ENCODE data around the gene PTGDS. TPM values are rescaled to one million over a fixed set of nuclear protein-coding genes. Genes with fewer than 3 reads are reported as not detected.

The PTGDS gene
- total RNA-seq, 1 donor from 2014 or later = 5.0 TPM

GRCh38 chr9:137015540-137015930 lies 38.2 kb downstream of the PTGDS start:
- Histone ChIP-seq H3K4me1 (ENCODE audit: insufficient read depth, low read length) (no peaks in the 10 kb centered on the region), H4K20me1 (ENCODE audit: insufficient read depth, low read length) (no peaks in the 10 kb centered on the region), H3K36me3 (ENCODE audit: insufficient read depth, low read length) (no peaks in the 10 kb centered on the region), H3K4me2 (ENCODE audit: low read length) (no peak overlapping the region), H2AFZ (ENCODE audit: low read depth, low read length) (no peak overlapping the region), H3K27ac (ENCODE audit: low read depth, low read length) (no peak overlapping the region), H3K79me2 (ENCODE audit: insufficient read depth, low read length) (no peaks in the 10 kb centered on the region), H3K27me3 (ENCODE audit: insufficient read depth, low read length) (no peaks in the 10 kb centered on the region), H3K9ac (ENCODE audit: low read length) (no peak overlapping the region), H3K4me3 (ENCODE audit: insufficient read depth, low read depth, low read length) (no peak overlapping the region), H3K9me3 (ENCODE audit: insufficient read depth, low read depth, low read length) (no peaks in the 10 kb centered on the region)
- H3K36me3 Mint-ChIP-seq (ENCODE audit: low read depth, unreplicated experiment) = peaks cover 8% of the 10 kb centered on the region
- no peak for TF ChIP-seq CTCF (IDR thresholded peaks at IDR 0.05; ENCODE audit: insufficient read depth, low read depth, low read length)
- no peak for TF ChIP-seq EZH2 (IDR thresholded peaks at IDR 0.05; ENCODE audit: insufficient read depth, low read length)
- peaks cover 3% of the 10 kb centered on the region for H3K27me3 Mint-ChIP-seq (ENCODE audit: low read depth, unreplicated experiment)
- no peaks in the 10 kb centered on the region for H3K4me1 Mint-ChIP-seq (ENCODE audit: low read depth, unreplicated experiment)
- H3K27ac Mint-ChIP-seq (ENCODE audit: unreplicated experiment) = no peak overlapping the region
- FAIRE-seq (no peak), DNase-seq (ENCODE audit: low read depth) (no peak)
- no peak overlapping the region for H3K4me3 Mint-ChIP-seq (ENCODE audit: unreplicated experiment)
- no peaks in the 10 kb centered on the region for H3K9me3 Mint-ChIP-seq (ENCODE audit: unreplicated experiment)

- H4K20me1 ChIP-seq (ENCODE audit: insufficient read depth, low read length) = no peaks in the 10 kb centered on the region
- Mint-ChIP-seq H3K4me1 (ENCODE audit: low read depth, unreplicated experiment) (no peaks in the 10 kb centered on the region), H3K9me3 (ENCODE audit: unreplicated experiment) (no peaks in the 10 kb centered on the region), H3K27ac (ENCODE audit: unreplicated experiment) (no peak overlapping the region), H3K4me3 (ENCODE audit: unreplicated experiment) (no peak overlapping the region), H3K36me3 (ENCODE audit: low read depth, unreplicated experiment) (peaks cover 8% of the 10 kb centered on the region), H3K27me3 (ENCODE audit: low read depth, unreplicated experiment) (peaks cover 3% of the 10 kb centered on the region)
- no peaks in the 10 kb centered on the region for H3K9me3 ChIP-seq (ENCODE audit: insufficient read depth, low read depth, low read length)
- no peak overlapping the region for H3K9ac ChIP-seq (ENCODE audit: low read length)
- no peak overlapping the region for H3K4me3 ChIP-seq (ENCODE audit: insufficient read depth, low read depth, low read length)
- no peak overlapping the region for H3K27ac ChIP-seq (ENCODE audit: low read depth, low read length)
- H3K79me2 ChIP-seq (ENCODE audit: insufficient read depth, low read length) = no peaks in the 10 kb centered on the region
- no peak overlapping the region for H2AFZ ChIP-seq (ENCODE audit: low read depth, low read length)
- FAIRE-seq = no peak
- H3K4me2 ChIP-seq (ENCODE audit: low read length) = no peak overlapping the region
- no peaks in the 10 kb centered on the region for H3K27me3 ChIP-seq (ENCODE audit: insufficient read depth, low read length)
- DNase-seq (ENCODE audit: low read depth) = no peak
- H3K4me1 ChIP-seq (ENCODE audit: insufficient read depth, low read length) = no peaks in the 10 kb centered on the region
- TF ChIP-seq CTCF (IDR thresholded peaks at IDR 0.05; ENCODE audit: insufficient read depth, low read depth, low read length) (no peak), EZH2 (IDR thresholded peaks at IDR 0.05; ENCODE audit: insufficient read depth, low read length) (no peak)
- no peaks in the 10 kb centered on the region for H3K36me3 ChIP-seq (ENCODE audit: insufficient read depth, low read length)
Measured at GRCh38 chr9:137015976-137016375, 38.7 kb downstream of the PTGDS start.

GRCh38 chr9:137016436-137016835 lies 39.1 kb downstream of the PTGDS start:
- H3K27me3 ChIP-seq (ENCODE audit: insufficient read depth, low read length) = no peaks in the 10 kb centered on the region
- H2AFZ ChIP-seq (ENCODE audit: low read depth, low read length) = no peak overlapping the region
- H3K9me3 Mint-ChIP-seq (ENCODE audit: unreplicated experiment) = no peaks in the 10 kb centered on the region
- H3K9ac ChIP-seq (ENCODE audit: low read length) = no peak overlapping the region
- H3K4me3 ChIP-seq (ENCODE audit: insufficient read depth, low read depth, low read length) = no peak overlapping the region
- no peak overlapping the region for H3K4me3 Mint-ChIP-seq (ENCODE audit: unreplicated experiment)
- H3K27me3 Mint-ChIP-seq (ENCODE audit: low read depth, unreplicated experiment) = peaks cover 3% of the 10 kb centered on the region
- H3K27ac Mint-ChIP-seq (ENCODE audit: unreplicated experiment) = no peak overlapping the region
- FAIRE-seq = no peak
- H3K9me3 ChIP-seq (ENCODE audit: insufficient read depth, low read depth, low read length) = no peaks in the 10 kb centered on the region
- no peak overlapping the region for H3K4me2 ChIP-seq (ENCODE audit: low read length)
- no peaks in the 10 kb centered on the region for H3K4me1 ChIP-seq (ENCODE audit: insufficient read depth, low read length)
- no peaks in the 10 kb centered on the region for H3K4me1 Mint-ChIP-seq (ENCODE audit: low read depth, unreplicated experiment)
- DNase-seq (ENCODE audit: low read depth) = no peak
- TF ChIP-seq CTCF (IDR thresholded peaks at IDR 0.05; ENCODE audit: insufficient read depth, low read depth, low read length) (no peak), EZH2 (IDR thresholded peaks at IDR 0.05; ENCODE audit: insufficient read depth, low read length) (no peak)
- no peak overlapping the region for H3K27ac ChIP-seq (ENCODE audit: low read depth, low read length)
- no peaks in the 10 kb centered on the region for H3K36me3 ChIP-seq (ENCODE audit: insufficient read depth, low read length)
- peaks cover 8% of the 10 kb centered on the region for H3K36me3 Mint-ChIP-seq (ENCODE audit: low read depth, unreplicated experiment)
- H4K20me1 ChIP-seq (ENCODE audit: insufficient read depth, low read length) = no peaks in the 10 kb centered on the region
- no peaks in the 10 kb centered on the region for H3K79me2 ChIP-seq (ENCODE audit: insufficient read depth, low read length)
